Measurements from ENCODE around the gene SDHB. TPM values are rescaled to one million over a fixed set of nuclear protein-coding genes. Genes with fewer than 3 reads are reported as not detected.
A peak's percentile ranks its signal among the peaks of the same experiment; 100 is the strongest.

The SDHB gene
- total RNA-seq: 100 to 1,000 TPM; 185 to 240 TPM
- long read RNA-seq, transcript SDHB-201 (8 exons, 1,153 nt): major isoform, 244 of 263 reads
- long read RNA-seq, partial matches to known transcripts: 16 of 263 reads
- long read RNA-seq, other reads (novel, unspliced or antisense): 2 of 263 reads

DNA sequence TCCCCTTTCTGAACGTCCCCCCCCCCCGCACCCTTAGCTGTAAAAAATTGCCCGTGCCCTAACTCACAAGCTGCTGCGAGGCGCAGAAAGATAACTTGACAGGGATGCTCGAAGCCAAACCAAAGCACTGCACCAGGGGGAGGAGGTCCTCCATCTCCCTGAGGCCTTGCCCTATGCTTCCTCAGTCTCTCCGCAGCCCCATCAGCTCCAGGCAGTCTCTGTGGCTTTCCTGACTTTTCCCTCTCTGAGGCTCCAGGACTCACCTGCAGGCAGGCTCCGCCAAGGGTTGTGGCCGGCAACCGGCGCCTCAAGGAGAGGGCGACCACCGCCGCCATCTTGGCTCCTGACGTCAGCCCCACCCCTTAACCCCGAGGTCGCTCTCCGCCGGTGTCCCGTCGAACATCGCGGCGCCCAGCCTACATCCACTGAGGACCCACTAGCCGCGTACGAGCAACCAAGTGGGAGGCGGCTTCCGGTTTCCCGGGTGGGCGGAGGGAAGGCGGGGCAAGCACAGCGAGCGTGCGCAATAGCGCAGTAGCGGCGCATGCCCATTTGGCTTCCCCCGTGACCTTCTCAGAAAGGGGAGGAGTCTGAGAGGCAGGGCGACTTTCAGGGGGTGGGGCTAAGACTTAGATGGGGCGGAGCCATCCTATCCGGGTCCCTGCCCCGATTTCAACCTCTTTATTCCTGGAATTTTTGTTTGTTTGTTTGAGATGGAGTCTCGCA, at the start of gene SDHB:
TSS of gene SDHB (minus strand) at position 348 of the 726 bp plus-strand sequence. CDS start at position 335, 13 bp downstream.
- ATAC-seq (peak; percentile 91), DNase-seq (peak; percentile 98 to 99)
- intact Hi-C loops (cut with DNase I, micrococcal nuclease): no loop called here

GRCh38 chr1:17102232-17102631, 48.4 kb upstream of the SDHB start:
- intact Hi-C loops (cut with DNase I, micrococcal nuclease): no loop called here
- DNase-seq: no peak
- ATAC-seq: no peak

GRCh38 chr1:17101261-17101660, 47.4 kb upstream of the SDHB start:
- DNase-seq (no peak), ATAC-seq (no peak)
- intact Hi-C loops (cut with DNase I, micrococcal nuclease): no loop called here

DNA sequence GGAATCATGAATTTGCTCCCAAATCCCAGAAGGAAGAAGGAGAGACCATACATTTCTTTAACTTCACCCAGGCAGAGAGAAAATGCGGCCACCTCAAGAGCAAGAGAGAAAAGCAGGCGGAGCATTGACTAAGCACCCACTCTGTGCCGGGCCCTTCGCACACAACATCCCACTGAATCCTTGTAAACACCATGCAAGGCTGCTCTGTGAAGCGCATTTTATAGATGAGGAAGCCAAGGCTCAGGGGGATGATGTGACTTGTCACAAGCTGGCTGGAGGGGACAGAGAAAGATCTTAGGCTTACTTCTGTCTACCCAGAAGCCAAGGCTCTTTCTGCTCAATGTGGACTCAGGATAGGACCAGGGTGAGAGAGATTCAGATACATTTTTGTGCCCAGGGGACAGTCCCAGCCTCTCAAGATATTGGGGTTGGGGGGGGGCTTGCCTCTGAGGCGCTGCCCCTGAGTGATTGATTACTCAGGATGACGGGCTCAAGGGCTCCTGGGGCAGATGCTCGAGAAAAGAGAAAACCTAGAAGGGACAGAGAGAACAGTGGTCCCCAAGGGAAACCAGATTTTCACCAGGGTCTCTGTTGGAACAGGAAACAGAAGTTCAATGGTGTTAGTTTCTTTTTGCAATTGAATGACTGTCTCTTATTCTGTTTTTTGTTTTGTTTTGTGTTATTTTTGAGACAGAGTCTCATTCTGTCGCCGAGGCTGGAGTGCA, 45.9 kb upstream of the SDHB start:
- DNase-seq (no peak), ATAC-seq (no peak)
- intact Hi-C loops (cut with DNase I, micrococcal nuclease): no loop called here

DNA sequence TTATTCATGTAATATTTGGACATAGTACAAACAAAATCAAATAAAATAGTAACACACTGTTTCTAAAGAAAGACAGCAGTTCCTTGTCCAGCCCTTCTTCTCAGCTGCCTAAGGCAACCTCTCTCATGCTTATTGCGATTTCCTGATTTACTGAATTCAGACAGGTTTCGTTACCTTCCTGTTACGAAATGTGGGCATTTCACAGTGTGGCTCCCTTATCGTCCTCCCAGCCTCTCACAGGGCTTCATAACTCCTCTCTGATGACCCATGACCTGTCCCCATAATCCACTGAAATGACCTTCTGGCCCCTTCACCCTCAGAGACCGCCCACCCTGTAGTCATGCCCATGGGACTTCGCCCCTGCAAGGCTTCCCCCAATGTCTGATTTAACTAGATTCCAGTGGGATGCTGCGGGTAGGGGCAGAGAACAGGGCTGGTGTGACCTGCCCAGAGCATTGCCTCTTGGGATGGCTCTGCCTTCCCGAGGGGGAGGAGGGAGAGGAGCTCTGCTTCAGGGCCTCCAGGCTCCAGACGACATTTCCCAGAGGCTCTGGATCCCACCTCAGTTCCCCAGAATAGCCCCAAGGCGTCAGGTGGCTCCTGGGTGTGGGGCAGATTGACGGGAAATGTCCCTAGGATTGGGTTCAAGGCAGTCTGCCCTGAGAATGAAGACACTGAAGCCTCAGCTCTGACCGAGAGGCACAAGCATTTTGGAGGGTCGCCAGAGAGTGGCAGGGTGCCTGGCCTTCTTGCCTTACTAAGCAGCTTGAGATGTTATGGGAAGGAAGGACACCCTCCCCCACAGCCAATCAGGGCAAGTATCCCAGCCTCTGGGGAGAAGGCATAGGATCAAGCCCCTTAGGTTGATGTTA, 44.9 kb upstream of the SDHB start:
- DNase-seq (no peak), ATAC-seq (no peak)
- intact Hi-C loops (cut with DNase I, micrococcal nuclease): no loop called here

DNA sequence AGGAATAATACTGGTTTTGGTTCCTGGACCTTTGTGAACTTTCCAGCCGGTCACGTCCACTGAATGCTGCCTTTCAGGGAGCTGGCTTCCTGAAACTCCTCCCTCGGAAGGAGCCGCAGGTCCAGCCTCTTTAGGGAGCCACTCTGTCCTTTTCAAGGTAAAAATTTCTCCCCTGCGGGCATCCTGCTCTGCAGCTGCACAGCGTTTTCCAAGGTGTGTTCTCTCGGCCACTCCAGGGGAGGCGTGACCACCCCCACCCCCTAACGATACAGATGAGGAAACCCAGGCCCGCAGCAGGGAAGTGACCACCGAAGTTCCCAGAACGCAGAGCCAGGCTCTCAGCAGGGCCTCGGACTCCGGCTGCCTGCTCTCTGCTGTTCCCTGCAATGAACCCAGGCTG, 44.0 kb upstream of the SDHB start:
- ATAC-seq (no peak), DNase-seq (no peak)
- intact Hi-C loops (cut with DNase I, micrococcal nuclease): no loop called here

GRCh38 chr1:17097147-17097546, 43.3 kb upstream of the SDHB start:
- peak; percentile 38 for ATAC-seq
- no peak for DNase-seq
- intact Hi-C loops (cut with DNase I, micrococcal nuclease): no loop called here

DNA sequence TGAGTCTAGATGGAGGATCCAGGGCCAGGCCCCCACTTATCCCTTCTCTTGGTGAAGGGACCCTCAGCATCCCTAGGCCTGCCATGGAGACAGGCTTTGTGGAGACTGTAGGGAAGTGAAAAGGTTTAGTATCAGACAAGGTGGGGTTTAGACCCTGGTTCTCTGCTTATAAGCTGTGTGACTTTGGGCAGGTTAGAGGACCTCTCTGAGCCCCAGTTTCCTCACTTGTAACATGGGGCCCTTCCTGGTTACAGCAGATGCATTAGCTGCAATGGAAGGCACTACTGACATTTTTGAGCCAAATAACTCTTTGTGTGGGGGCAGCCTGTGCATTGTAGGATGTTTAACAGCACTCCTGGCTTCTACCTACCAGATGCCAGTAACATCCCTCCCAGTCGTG, 42.8 kb upstream of the SDHB start:
- ATAC-seq (no peak), DNase-seq (no peak)
- intact Hi-C loops (cut with DNase I, micrococcal nuclease): no loop called here

GRCh38 chr1:17095141-17095540, 41.3 kb upstream of the SDHB start:
- intact Hi-C loops (cut with DNase I, micrococcal nuclease): no loop called here

GRCh38 chr1:17094664-17095063, 40.8 kb upstream of the SDHB start:
- DNase-seq (no peak), ATAC-seq (no peak)
- intact Hi-C loops (cut with DNase I, micrococcal nuclease): no loop called here

More at GRCh38 chr1:17095141-17095540, 41.3 kb upstream of the SDHB start:
- DNase-seq (no peak), ATAC-seq (no peak)

DNA sequence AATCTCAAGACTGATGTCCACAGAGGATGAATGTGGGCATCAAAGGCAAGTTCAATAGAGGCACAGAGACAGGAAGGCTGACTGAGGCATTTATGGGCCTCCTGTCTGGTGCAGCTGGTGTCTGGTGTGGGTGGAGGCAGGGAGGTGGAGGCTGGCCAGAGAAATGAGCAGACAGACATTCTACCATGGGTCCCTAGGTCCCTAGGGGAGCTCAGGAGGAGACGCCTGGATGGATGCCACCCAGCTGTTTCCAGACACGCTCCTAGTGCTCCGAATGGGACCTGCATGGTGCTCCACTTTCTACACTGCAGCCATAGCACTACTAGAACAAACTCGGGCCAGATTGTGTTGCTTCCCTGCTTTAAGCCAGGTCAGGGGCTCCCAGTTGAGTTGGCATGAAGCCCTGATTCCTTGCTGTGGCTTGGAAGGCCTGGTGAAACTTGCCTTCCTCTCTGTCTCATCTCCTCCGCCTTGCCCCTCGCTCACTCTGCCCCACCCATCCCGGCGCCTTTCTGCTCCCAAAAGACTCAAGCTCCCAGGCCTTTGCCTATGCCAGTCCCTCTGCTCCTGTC, 40.1 kb upstream of the SDHB start:
- intact Hi-C loops (cut with DNase I, micrococcal nuclease): no loop called here
- ATAC-seq (no peak), DNase-seq (no peak)

DNA sequence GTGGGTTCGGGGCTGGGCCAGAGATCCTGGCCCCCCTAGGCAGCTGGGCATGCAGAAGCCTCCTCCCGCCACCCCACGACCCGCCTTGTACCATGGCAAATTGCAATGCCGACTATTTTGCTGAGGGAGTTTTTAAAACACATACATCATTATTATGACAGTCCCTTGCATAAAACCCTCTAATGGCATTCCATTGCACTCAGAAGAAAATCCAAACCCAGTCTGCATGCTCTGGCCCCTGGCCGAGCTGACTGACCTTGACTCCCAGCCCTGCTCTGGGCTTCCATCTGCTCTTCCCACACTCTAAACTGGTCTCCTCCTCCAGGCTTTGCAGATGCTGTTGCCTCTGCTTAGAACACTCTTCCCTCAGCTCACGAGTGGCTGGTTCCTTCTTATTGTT, 37.4 kb upstream of the SDHB start:
- ATAC-seq (no peak), DNase-seq (no peak)
- intact Hi-C loops (cut with DNase I, micrococcal nuclease): no loop called here

- intact Hi-C loops (cut with DNase I, micrococcal nuclease): no loop called here
- ATAC-seq (no peak), DNase-seq (no peak)
Observed at GRCh38 chr1:17089506-17089905, 35.7 kb upstream of the SDHB start.

- ATAC-seq: no peak
- no peak for DNase-seq
- intact Hi-C loops (cut with DNase I, micrococcal nuclease): no loop called here
Observed at GRCh38 chr1:17086751-17087150, 32.9 kb upstream of the SDHB start.

DNA sequence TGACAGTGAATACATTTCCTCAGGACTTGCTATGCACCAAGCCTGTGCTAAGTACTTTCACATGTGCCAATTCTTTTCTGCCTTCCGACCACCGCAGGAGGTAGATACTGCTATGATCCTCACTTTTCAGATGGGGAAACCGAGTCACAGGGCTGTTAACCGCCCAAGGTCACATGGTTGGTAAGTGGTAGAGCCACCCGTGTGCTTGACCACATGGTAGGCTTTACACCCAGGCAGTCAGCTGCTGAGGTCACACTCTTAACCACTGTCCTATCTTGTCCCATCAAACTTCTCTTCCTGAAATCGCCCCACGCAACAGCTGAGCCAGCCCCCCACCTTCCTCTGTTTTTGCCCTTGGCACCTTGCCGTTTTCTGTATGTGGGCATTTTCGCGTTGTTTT, 31.0 kb upstream of the SDHB start:
- intact Hi-C loops (cut with DNase I, micrococcal nuclease): no loop called here
- ATAC-seq: peak; percentile 13
- no peak for DNase-seq

DNA sequence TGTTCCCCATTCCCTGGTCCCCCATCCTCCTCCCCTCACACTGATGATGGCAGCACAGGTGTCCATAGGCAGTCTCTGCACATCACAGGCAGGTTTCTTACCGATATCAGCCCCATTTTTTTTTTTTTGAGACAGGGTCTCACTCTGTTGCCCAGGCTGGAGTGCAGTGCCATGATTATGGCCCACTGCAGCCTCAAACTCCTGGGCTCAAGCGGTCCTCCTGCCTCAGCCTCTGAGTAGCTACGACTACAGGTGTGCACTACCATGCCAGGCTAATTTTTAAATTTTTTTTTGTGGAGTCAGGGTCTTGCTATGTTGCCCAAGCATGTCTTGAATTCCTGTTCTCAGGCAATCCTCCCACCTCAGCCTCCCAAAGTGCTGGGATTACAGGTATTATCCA, 28.9 kb upstream of the SDHB start:
- ATAC-seq: no peak
- intact Hi-C loops (cut with DNase I, micrococcal nuclease): no loop called here
- DNase-seq: no peak

GRCh38 chr1:17081439-17081838, 27.6 kb upstream of the SDHB start:
- intact Hi-C loops (cut with DNase I, micrococcal nuclease): no loop called here
- DNase-seq (no peak), ATAC-seq (no peak)

- ATAC-seq: no peak
- intact Hi-C loops (cut with DNase I, micrococcal nuclease): no loop called here
- no peak for DNase-seq
Observed at GRCh38 chr1:17080880-17081279, 27.0 kb upstream of the SDHB start.

DNA sequence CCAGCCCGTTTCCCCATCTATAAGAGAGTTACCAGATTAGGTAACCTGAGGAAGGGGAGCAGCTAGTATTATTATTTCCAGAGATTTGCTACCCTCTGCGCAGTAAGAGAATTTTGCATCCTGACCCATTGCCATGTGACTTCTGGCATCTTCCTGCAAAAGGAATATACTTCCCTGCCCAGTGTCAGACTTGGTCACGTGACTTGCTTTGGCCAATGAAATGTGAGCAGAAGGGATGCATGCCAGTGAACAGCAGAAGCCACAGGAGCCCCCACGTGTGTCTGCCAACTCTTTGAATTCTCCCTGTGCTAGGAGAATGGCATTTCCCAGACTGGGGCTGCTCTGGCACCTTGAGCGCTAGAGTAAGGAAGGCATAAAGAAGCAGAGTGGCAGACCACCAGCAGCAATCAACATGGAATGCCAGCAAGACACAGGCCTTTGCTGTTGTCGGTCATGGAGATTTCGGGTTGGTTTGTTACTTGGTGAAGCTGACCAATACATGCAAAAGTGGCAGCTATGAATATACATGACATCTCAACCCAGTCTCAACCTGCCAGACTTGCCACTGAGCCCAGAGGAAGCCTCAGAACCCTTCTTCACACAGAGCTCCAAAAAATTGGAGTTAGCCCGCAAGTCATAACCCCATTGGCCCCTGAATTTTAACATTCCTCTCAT, 26.4 kb upstream of the SDHB start:
- no peak for DNase-seq
- intact Hi-C loops (cut with DNase I, micrococcal nuclease): no loop called here
- ATAC-seq: no peak

Measured in left colon (tissue), 2 donors.